Muscle of back (tissue), 11 donors: Measurements from ENCODE around the gene TXNDC12. TPM values are rescaled to one million over a fixed set of nuclear protein-coding genes. Genes with fewer than 3 reads are reported as not detected.
"Not testable (repeated sequence)": the region's sequence is repeated elsewhere in the genome, so short reads cannot be mapped to it uniquely, and the experiment has no call there.

Experiments
- DNase-seq, 3 donors: peaks; one replicate each; pipeline versions ENCODE4 v3.0.0 to v3.0.0-alpha.2; 2013
- polyA plus RNA-seq, 10 donors: library from polyadenylated mRNA; unstranded; fragments of 120-200 nt; gene quantifications; one replicate each; pipeline ENCODE4 v1.2.1, GENCODE V29; 2013; ENCODE audit not compliant: insufficient read length in 10 of 10

The TXNDC12 gene
- polyA plus RNA-seq, 10 donors, result 30.4 to 49.3 (median 36.7) TPM

GRCh38 chr1:52054496-52055065 lies 410 bp downstream of the TXNDC12 start:
- peak in 1 of 3 donors; percentile 13 for DNase-seq

- DNase-seq, result no peak
Observed at GRCh38 chr1:52053862-52054261, 1.1 kb downstream of the TXNDC12 start.

- not testable (repeated sequence) for DNase-seq
Observed at GRCh38 chr1:52049337-52049736, 5.7 kb downstream of the TXNDC12 start.

DNA sequence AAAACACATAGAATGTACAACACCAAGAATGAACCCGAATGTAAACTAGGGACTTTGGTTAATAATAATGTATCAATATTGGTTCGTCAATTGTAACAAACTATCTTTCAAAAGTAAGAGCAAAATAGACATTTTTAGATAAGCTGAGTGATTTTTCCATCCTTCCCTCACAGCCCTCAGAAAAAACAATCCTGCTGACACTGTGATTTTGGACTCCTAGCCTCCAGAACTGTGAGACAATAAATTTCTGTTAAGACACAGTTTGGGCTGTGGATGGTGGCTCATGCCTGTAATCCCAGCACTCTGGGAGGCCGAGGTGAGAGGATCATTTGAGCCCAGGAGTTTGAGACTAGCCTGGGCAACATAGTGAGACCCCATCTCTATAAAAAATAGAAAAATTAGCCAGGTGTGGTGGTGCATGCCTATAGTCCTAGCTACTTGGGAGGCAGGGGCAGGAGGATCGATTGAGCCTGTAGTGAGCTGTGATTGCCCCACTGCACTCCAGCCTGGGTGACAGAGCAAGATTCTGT lies 9.3 kb downstream of the TXNDC12 start:
- DNase-seq, result not testable (repeated sequence)

DNA sequence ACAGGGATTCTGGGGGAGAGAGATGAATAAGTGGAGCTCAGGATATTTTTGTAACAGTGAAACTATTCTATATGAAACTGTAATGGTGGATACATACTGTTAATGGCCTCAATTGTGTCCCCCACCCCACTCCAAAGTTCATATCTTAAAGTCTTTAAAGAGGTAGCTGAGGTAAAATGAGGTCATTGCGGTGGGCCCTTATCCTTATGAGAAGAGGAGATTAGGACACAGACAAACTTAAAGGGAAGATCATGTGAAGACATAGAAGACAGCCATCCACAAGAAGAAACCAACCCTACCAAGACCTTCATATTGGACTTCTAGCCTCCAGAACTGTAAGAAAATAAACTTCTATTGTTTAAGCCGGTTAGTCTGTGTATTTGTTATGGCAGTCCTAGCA lies 9.8 kb downstream of the TXNDC12 start:
- no peak for DNase-seq

DNA sequence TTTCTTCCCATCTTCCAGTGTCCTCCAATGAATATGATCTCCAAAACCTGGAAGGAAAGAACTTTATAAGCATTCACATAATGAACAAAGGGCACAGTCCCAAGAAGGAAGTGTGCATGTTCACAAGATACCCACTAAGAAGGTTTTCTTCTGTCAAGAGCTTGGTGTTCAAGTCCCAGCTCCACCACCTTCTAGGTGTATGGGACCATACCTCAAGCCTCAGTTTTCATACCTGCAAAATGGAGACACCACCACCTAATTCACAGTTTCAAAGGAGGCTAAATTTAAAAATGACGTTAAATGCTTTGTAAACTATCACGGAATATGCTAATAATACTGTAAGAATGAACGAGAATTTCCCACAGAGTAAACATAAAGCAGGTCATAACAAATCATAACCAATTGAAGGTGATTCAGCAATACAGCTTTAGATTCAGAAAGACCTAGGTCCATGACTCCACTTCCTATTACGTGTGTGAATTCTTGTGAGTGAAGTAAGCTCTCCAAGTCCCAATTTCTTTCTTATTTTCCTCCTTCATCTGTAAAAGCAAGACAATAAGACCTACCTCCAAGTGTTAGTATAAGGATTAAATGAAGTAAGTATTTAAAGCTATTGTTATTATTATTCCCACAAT lies 13.3 kb downstream of the TXNDC12 start:
- no peak for DNase-seq

DNA sequence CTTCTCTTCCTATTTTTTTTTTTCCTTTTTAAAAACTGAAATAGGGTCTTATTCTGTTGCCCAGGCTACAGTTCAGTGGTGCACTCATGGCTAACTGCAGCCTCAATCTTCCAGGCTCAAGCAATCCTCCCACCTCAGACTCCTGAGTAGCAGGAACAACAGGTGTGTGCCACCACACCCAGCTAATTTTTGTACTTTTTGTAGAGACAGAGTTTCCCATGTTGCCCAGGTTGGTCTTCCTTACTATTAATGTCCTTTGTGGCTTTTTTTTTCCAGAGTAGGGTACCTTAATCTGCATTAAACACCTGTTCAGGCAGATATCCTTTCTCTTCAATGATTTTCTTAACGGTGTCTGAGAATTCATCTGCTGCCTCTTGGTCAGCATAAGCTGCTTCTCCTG lies 17.1 kb downstream of the TXNDC12 start:
- no peak for DNase-seq

DNA sequence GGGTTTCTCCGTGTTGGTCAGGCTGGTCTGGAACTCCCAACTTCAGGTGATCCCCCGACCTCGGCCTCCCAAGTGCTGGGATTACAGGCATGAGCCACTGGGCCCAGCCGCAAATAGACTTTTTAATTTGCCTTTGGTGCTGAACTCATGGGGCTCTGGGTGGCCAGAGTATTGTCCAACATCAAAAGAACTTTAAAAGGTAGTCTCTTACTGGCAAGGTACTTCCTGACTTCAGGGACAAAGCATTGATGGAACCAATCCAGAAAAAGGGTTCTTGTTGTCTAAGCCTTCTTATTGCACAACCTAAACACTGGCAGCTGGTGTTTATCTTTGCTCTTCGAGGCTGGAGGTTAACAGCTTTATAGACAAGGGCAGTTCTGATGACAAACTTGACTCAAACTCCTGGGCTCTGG lies 17.6 kb downstream of the TXNDC12 start:
- DNase-seq, result no peak

- no peak for DNase-seq
Observed at GRCh38 chr1:52034050-52034384, 21.0 kb downstream of the TXNDC12 start.

DNA sequence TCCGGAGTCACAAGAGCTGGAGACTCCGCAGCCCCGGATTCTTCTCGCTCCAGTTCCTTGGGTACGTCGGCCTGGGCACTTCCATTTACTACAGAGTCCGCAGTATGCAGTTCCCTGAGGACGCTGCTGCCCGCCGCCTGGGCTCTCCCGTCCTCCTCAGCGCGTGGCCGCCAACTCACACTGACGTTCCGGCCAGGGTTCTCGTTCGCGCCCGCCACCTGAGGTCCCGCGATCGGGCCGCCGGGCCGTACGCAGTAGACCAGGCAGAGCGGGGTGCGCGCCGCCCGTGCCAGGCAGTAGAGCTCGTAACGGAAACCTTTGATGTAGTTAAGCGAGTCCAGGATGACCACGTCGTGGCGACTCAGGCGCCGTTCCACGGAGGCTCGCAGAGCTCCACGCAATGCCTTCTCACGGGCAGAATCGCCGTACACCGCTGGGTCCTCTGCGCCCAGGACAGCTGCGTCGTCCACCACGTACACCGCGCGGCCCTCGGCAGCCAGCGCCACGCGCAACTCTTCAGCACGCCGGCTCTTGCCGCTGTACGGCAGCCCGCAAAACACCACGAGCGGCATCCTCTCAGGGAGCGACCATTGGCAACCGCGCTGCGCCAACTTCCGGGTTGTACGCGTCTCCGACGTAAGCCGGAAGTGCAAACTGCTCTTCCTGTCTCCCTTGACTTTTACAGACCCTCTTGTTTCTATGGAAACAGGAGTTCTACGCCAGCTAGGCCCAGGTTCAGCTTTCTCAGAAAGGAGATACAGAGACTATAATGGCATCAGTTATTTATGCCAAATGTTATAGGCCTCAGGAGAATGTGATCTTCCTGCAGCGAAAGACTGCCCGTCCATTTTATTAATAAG lies 21.6 kb downstream of the TXNDC12 start, which contains the start of gene KTI12:
Gene KTI12 (minus strand): TSS at position 621 of the 860 bp plus-strand sequence. CDS start 49 bp downstream, at position 572.
- DNase-seq, result peak; percentile 88 to 96 (median 94)

- DNase-seq, result no peak
Observed at GRCh38 chr1:52032785-52033131, 22.2 kb downstream of the TXNDC12 start.

DNA sequence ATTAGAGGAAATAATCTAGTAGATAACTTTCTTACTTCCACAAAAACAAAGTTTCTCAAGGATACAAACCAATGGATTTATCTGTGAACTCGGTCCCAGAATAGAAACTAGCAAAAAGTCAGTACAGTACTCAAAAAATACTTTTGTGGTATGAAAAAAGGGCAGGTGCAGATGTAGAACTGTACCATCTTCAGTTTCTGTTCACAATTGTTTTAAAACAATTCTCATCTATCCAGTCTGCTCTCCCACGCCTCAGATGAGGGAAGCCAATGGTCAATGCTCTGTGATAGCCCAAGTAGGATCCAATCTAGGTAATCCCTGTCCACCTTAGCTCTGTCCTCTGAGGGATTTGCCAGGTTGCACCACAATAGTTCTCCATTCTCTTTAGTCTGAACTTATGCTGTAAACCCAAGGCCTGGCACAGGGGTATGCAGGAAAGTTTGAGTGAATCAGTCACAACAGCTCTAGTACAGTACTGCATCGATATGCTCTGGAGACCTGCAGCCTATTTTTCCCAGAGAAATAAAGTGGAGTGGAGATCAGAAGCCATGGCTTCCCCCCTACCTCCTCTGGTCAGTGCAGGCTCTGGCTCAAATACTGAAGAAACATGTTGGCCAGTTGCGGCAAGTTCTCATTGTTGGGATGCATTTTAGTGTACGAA lies 22.7 kb downstream of the TXNDC12 start:
- no peak for DNase-seq

DNA sequence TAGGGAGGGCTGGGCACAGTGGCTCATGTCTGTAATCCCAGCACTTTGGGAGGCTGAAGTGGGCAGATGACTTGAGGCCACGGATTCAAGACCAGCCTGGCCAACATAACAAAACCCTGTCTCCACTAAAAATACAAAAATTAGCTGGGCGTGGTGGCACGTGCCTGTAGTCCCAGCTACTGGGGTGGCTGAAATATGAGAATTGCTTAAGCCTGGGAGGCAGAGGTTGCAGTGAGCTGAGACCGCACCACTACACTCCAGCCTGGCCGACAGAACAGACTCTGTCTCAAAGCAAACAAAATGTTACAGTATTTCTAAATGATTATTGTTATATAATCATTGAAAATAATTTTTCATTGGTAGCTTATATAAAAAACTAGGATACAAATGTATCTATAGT lies 26.2 kb downstream of the TXNDC12 start:
- not testable (repeated sequence) for DNase-seq

GRCh38 chr1:52028328-52028727 lies 26.7 kb downstream of the TXNDC12 start:
- no peak for DNase-seq

DNA sequence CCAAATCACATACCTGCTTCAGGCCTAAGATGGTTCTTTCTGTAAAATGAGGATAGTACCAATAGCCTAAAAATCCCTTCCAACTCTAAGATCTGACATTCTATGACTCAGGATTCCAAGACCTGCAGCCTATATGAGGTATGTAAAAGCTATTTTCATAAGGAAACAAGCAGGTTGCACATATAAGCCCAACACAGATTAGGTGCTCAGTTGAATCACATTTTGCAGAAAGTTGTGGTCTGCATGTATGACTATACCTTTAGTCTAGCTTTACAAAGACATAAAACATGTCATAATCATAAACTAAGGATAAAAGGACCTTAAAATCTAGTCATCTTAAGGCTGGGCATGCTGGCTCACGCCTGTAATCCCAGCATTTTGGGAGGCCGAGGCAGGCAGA lies 28.7 kb downstream of the TXNDC12 start:
- DNase-seq, result no peak

DNA sequence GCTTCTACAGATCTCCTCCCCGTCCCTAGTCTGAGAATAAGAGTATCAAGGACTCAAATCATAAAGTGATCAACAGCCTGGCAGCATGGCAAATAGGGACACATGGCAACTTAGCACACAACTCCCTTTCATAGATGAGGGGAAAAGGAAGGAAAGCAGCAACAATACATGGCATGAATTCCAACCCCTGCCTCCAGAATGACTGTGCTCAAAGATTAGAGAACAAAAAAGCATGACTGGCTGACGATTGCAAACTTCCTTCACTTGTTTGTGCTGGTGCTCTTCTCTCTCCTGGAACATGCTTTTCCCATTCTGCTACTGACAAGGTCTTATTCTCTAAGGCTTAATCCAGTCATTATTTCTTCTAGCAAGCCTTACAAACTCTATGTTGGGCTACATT lies 32.9 kb downstream of the TXNDC12 start:
- DNase-seq, result no peak

GRCh38 chr1:52008071-52008809 lies 46.8 kb downstream of the TXNDC12 start:
- DNase-seq, result no peak

GRCh38 chr1:52007215-52008002 lies 47.6 kb downstream of the TXNDC12 start:
- DNase-seq, result peak; percentile 34 to 81 (median 61)

DNA sequence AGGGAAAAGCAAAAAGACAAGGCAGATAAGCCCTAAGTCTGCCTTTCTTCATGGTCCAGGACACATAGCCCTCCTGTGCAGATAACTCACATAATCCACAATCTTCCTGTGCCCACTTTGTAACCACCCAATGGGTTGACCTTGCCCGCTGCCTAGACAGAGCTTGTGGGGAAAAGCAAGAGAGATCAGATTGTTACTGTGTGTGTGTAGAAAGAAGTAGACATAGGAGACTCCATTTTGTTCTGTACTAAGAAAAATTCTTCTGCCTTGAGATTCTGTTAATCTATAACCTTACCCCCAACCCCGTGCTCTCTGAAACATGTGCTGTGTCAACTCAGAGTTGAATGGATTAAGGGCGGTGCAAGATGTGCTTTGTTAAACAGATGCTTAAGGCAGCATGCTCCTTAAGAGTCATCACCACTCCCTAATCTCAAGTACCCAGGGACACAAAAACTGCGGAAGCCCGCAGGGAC lies 48.9 kb downstream of the TXNDC12 start:
- DNase-seq, result not testable (repeated sequence)

DNA sequence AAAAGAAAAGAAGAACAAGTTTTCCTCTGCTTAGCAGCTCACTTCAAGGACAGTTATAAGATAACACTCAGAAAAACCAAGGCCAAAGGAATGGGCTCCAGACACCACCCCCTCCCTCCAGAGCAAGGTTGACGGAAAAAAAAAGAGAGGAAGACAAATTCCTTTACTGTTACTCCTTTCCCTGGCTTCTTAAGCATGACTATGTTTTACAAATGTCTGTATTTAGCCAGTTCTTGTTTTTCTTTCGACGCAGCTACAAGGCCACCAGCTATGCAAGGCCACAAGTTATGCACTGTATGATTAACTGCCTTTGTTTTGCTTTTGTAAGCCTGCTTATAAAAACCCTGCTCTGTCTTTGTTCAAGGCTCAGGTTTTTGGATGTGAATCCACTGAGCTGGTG lies 49.4 kb downstream of the TXNDC12 start:
- DNase-seq, result peak in 2 of 3 donors; percentile 9 to 85
